ENCODE results near the gene SLIT3. TPM values are rescaled to one million over a fixed set of nuclear protein-coding genes. Genes with fewer than 3 reads are reported as not detected.

The SLIT3 gene
- total RNA-seq, 1 donor from 2014 or later, result 31.8 TPM

DNA sequence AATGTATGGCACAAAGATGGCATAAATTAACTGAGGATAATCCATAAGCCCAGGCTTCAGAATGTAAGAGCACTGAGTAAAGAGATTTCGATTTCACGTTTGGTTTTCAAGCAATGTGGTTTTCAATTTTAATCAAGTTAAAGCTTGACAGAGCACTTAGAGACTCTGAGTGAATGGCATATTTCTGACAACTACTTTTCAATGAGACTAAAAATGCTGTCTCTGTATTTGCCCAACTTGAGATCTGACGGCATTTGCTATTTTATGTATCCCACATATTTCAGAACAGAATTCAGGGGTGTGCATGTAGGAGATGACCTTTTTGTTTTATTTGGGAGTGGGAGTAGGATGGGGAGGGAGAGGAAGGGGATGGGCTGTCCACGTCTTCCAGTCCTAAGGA is 441.5 kb downstream of the SLIT3 start:
- no peaks in the 10 kb centered on the region for H3K4me1 Mint-ChIP-seq (ENCODE audit: unreplicated experiment)
- peaks cover 5% of the 10 kb centered on the region for H3K9me3 Mint-ChIP-seq (ENCODE audit: unreplicated experiment)
- H3K27me3 Mint-ChIP-seq (ENCODE audit: unreplicated experiment), result no peaks in the 10 kb centered on the region
- TF ChIP-seq, protein P1, sequence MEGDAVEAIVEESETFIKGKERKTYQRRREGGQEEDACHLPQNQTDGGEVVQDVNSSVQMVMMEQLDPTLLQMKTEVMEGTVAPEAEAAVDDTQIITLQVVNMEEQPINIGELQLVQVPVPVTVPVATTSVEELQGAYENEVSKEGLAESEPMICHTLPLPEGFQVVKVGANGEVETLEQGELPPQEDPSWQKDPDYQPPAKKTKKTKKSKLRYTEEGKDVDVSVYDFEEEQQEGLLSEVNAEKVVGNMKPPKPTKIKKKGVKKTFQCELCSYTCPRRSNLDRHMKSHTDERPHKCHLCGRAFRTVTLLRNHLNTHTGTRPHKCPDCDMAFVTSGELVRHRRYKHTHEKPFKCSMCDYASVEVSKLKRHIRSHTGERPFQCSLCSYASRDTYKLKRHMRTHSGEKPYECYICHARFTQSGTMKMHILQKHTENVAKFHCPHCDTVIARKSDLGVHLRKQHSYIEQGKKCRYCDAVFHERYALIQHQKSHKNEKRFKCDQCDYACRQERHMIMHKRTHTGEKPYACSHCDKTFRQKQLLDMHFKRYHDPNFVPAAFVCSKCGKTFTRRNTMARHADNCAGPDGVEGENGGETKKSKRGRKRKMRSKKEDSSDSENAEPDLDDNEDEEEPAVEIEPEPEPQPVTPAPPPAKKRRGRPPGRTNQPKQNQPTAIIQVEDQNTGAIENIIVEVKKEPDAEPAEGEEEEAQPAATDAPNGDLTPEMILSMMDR (IDR thresholded peaks at IDR 0.05), result no peak
- no peak overlapping the region for H3K4me3 Mint-ChIP-seq (ENCODE audit: unreplicated experiment)
- DNase-seq (ENCODE audit: extremely low spot score, unreplicated experiment), result no peak
- no peak overlapping the region for H3K27ac Mint-ChIP-seq (ENCODE audit: unreplicated experiment)
- H3K36me3 Mint-ChIP-seq (ENCODE audit: unreplicated experiment), result peaks cover 2% of the 10 kb centered on the region

DNA sequence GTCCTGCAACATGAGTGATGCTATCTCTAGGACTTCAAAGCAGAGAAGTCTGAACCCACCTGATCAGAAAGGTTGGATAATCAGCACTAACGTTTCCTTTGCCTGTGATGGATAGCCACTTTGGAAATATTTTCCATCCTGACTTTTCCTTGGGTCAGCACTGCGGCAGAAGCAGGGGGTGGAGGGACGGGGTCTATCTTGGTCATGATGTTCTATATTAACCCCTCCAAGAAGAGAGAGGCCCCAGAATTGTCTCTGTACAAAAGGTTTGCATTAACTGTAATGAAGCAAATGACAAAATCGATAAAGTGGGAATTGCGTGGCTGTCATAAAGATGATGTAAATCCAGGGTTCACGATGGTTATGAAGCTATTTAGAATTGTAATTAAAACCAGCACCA is 441.9 kb downstream of the SLIT3 start:
- Mint-ChIP-seq H3K36me3 (ENCODE audit: unreplicated experiment) (peaks cover 2% of the 10 kb centered on the region), H3K27ac (ENCODE audit: unreplicated experiment) (no peak overlapping the region), H3K4me1 (ENCODE audit: unreplicated experiment) (no peaks in the 10 kb centered on the region), H3K27me3 (ENCODE audit: unreplicated experiment) (no peaks in the 10 kb centered on the region), H3K4me3 (ENCODE audit: unreplicated experiment) (no peak overlapping the region), H3K9me3 (ENCODE audit: unreplicated experiment) (peaks cover 5% of the 10 kb centered on the region)
- DNase-seq (ENCODE audit: extremely low spot score, unreplicated experiment), result no peak
- TF ChIP-seq, protein P1 (IDR thresholded peaks at IDR 0.05), result no peak

DNA sequence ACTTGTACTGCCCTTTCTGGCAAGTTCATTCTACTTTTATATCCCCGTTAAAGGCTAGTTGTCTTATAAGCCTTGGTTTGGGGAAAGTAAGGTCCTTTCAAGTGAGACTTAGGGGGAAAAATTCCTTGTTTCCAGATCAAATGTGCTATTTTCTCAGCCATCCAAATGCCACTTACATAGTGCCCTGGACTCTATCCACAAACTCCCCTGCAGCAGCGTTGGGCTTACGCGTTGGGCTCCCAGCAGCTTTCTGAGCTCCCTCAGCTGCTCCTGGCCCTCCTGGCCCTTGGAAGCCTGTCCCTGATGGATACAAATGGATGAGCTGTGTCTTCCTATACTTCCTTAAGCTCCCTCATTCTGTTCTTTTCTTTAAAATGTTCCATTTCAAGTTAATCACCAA is 442.6 kb downstream of the SLIT3 start:
- no peak for DNase-seq (ENCODE audit: extremely low spot score, unreplicated experiment)
- TF ChIP-seq, protein P1 (IDR thresholded peaks at IDR 0.05), result no peak
- Mint-ChIP-seq H3K36me3 (ENCODE audit: unreplicated experiment) (no peaks in the 10 kb centered on the region), H3K4me3 (ENCODE audit: unreplicated experiment) (no peak overlapping the region), H3K4me1 (ENCODE audit: unreplicated experiment) (no peaks in the 10 kb centered on the region), H3K27me3 (ENCODE audit: unreplicated experiment) (no peaks in the 10 kb centered on the region), H3K9me3 (ENCODE audit: unreplicated experiment) (peaks cover 5% of the 10 kb centered on the region), H3K27ac (ENCODE audit: unreplicated experiment) (no peak overlapping the region)

DNA sequence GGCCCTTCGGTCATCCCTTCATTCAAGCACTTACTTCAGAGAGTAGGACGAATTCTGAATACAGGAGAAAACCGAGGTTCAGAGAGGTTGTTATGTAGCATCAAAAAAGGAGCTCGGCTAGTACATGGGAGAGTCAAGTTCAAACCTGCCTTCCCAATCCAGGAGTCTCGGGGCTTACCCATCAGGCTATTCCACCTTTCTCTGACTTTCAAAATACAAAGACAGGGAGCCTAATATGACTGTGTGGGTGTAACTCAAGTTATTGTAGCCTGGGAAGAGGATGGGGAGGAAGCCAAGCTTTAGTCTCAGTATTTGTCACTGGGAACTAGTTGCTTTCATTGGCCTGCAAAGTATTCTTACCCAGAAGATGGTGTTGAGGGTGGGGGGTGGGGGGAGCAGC is 447.0 kb downstream of the SLIT3 start:
- H3K4me3 Mint-ChIP-seq (ENCODE audit: unreplicated experiment), result no peak overlapping the region
- peaks cover 9% of the 10 kb centered on the region for H3K4me1 Mint-ChIP-seq (ENCODE audit: unreplicated experiment)
- H3K27ac Mint-ChIP-seq (ENCODE audit: unreplicated experiment), result no peak overlapping the region
- TF ChIP-seq, protein P1 (IDR thresholded peaks at IDR 0.05), result no peak
- H3K9me3 Mint-ChIP-seq (ENCODE audit: unreplicated experiment), result peaks cover 5% of the 10 kb centered on the region
- H3K27me3 Mint-ChIP-seq (ENCODE audit: unreplicated experiment), result peaks cover 3% of the 10 kb centered on the region
- no peaks in the 10 kb centered on the region for H3K36me3 Mint-ChIP-seq (ENCODE audit: unreplicated experiment)
- DNase-seq (ENCODE audit: extremely low spot score, unreplicated experiment), result no peak

DNA sequence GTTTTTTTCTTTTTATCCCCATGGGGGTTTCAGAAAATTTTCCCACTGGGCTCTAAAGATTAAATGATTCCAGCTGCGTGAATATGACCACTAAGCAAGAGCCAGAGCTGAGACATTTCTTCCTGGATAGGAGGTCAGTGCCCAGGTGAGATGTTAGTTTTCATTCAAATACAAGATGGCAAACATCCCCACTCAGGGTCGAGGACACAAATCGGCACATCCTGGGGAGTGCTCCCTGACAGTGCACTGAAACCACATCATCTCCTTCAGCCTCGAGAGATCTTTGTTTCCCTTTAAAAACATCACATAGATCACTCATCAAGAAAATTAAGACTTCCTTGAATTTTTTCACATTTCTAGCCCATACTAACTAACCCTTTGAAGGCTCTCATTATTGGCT is 448.6 kb downstream of the SLIT3 start:
- peaks cover 9% of the 10 kb centered on the region for H3K4me1 Mint-ChIP-seq (ENCODE audit: unreplicated experiment)
- H3K36me3 Mint-ChIP-seq (ENCODE audit: unreplicated experiment), result no peaks in the 10 kb centered on the region
- TF ChIP-seq, protein P1 (IDR thresholded peaks at IDR 0.05), result no peak
- no peak overlapping the region for H3K4me3 Mint-ChIP-seq (ENCODE audit: unreplicated experiment)
- H3K27ac Mint-ChIP-seq (ENCODE audit: unreplicated experiment), result no peak overlapping the region
- peaks cover 3% of the 10 kb centered on the region for H3K27me3 Mint-ChIP-seq (ENCODE audit: unreplicated experiment)
- H3K9me3 Mint-ChIP-seq (ENCODE audit: unreplicated experiment), result peaks cover 5% of the 10 kb centered on the region
- DNase-seq (ENCODE audit: extremely low spot score, unreplicated experiment), result no peak
